Measurements from ENCODE around the gene NPR1. TPM values are rescaled to one million over a fixed set of nuclear protein-coding genes. Genes with fewer than 3 reads are reported as not detected.

The NPR1 gene
- total RNA-seq, 1 experiment from 2014 or later: 16.5 TPM

- TF ChIP-seq ERG (CRISPR knock-in tag; IDR thresholded peaks at IDR 0.05) (no peak), TEAD1 (CRISPR knock-in tag; IDR thresholded peaks at IDR 0.05) (no peak), PRRX2 (CRISPR knock-in tag; IDR thresholded peaks at IDR 0.05) (no peak), ZNF423 (CRISPR knock-in tag; IDR thresholded peaks at IDR 0.05) (no peak), ZNF219 (CRISPR knock-in tag; IDR thresholded peaks at IDR 0.05; ENCODE audit: borderline replicate concordance) (no peak), SOX15 (CRISPR knock-in tag; IDR thresholded peaks at IDR 0.05) (no peak), ZNF121 (CRISPR knock-in tag; IDR thresholded peaks at IDR 0.05) (no peak), JAZF1 (CRISPR knock-in tag; IDR thresholded peaks at IDR 0.05) (no peak), GRHL2 (CRISPR knock-in tag; IDR thresholded peaks at IDR 0.05; ENCODE audit: insufficient replicate concordance, severe bottlenecking) (no peak), ZNF512 (CRISPR knock-in tag; IDR thresholded peaks at IDR 0.05; ENCODE audit: borderline replicate concordance) (no peak), E2F5 (CRISPR knock-in tag; IDR thresholded peaks at IDR 0.05) (no peak), NFATC4 (CRISPR knock-in tag; IDR thresholded peaks at IDR 0.05) (no peak)
These were observed 55.5 kb downstream of the NPR1 start (continued) for GRCh38 chr1:153733970-153734369.

GRCh38 chr1:153734396-153735089, 56.1 kb downstream of the NPR1 start:
- Mint-ChIP-seq H3K9me3 (no peaks in the 10 kb centered on the region), H3K27ac (peak overlapping the region; percentile 75), H3K4me1 (peaks cover 29% of the 10 kb centered on the region), H3K27me3 (ENCODE audit: low read depth) (no peaks in the 10 kb centered on the region), H3K36me3 (peaks cover 25% of the 10 kb centered on the region), H3K4me3 (no peak overlapping the region)
- CTCF ChIA-PET: interaction anchor here (0.7 to 0.8 kb wide), 2 partner anchors 9 to 38 kb away, joined by 3 read pairs; no protein-coding TSS in a partner anchor
- DNase-seq (ENCODE audit: low spot score) (no peak), ATAC-seq (no peak; the same call in 1 of the 2 replicates)
- POLR2A ChIA-PET: interaction anchor here (0.6 to 1.0 kb wide), 2 partner anchors 12 to 17 kb away, joined by 3 read pairs; no protein-coding TSS in a partner anchor
- TF ChIP-seq ZNF512 (CRISPR knock-in tag; IDR thresholded peaks at IDR 0.05; ENCODE audit: borderline replicate concordance): no peak
- no peak for TF ChIP-seq PRDM15 (CRISPR knock-in tag; IDR thresholded peaks at IDR 0.05)
- no peak for TF ChIP-seq ZNF532 (CRISPR knock-in tag; IDR thresholded peaks at IDR 0.05; ENCODE audit: borderline replicate concordance)
- TF ChIP-seq TEAD1 (CRISPR knock-in tag; IDR thresholded peaks at IDR 0.05): no peak
- TF ChIP-seq ATF6 (CRISPR knock-in tag; IDR thresholded peaks at IDR 0.05): no peak
- TF ChIP-seq JAZF1 (CRISPR knock-in tag; IDR thresholded peaks at IDR 0.05): no peak
- TF ChIP-seq ZNF263 (CRISPR knock-in tag; IDR thresholded peaks at IDR 0.05; ENCODE audit: low read depth): no peak
